OCI-LY3 (cell line): ENCODE data around the gene JMJD6.

Experiments
- H2AFZ ChIP-seq: fragments of 200-600, 300-600 bp; shearing (Covaris generic); 2 replicates; pipeline ENCODE4 v1.6.0; 2014; ENCODE audit warnings: antibody characterized with exemption, low read depth, low read length
- H3K27ac ChIP-seq: fragments of 200-600, 300-600 bp; sonication (generic); 2 replicates; pipeline ENCODE4 v1.5.1; 2014; ENCODE audit warnings: mild to moderate bottlenecking, low read length, moderate library complexity, mixed read lengths
- H3K27me3 ChIP-seq: fragments of 200-600, 300-600 bp; sonication (generic); 2 replicates; pipeline ENCODE4 v1.6.1; 2014; ENCODE audit warnings: low read depth, low read length, mixed read lengths
- H3K36me3 ChIP-seq: fragments of 200-600, 300-600 bp; sonication (generic); replicated peaks from 2 replicates; pipeline ENCODE3; 2014; ENCODE audit warnings: low read depth, low read length, mixed read lengths
- H3K4me1 ChIP-seq: fragments of 300-600, 200-600 bp; sonication (generic); 2 replicates; pipeline ENCODE4 v1.6.1; 2014; ENCODE audit warnings: low read length, mixed read lengths
- H3K4me2 ChIP-seq: fragments of 200-600, 300-600 bp; sonication (generic); 2 replicates; pipeline ENCODE4 v1.6.1; 2014; ENCODE audit warnings: low read length, mixed read lengths
- H3K4me3 ChIP-seq: fragments of 300-600, 200-600 bp; sonication (generic); 2 replicates; pipeline ENCODE4 v1.5.1; 2014; ENCODE audit warnings: antibody characterized with exemption, mild to moderate bottlenecking, low read length, moderate library complexity
- H3K79me2 ChIP-seq: fragments of 300-600, 200-600 bp; shearing (Covaris generic); 2 replicates; pipeline ENCODE4 v1.6.1; 2014; ENCODE audit warnings: mild to moderate bottlenecking, low read length, mixed read lengths
- H3K9ac ChIP-seq: fragments of 300-600, 200-600 bp; shearing (Covaris generic); 2 replicates; pipeline ENCODE4 v1.6.0; 2014; ENCODE audit warnings: mild to moderate bottlenecking, low read length, moderate library complexity
- H3K9me3 ChIP-seq: fragments of 200-600, 300-600 bp; shearing (Covaris generic); 2 replicates; pipeline ENCODE4 v1.6.1; 2014; ENCODE audit warnings: low read length, mixed read lengths; ENCODE audit not compliant: insufficient read depth
- H4K20me1 ChIP-seq: fragments of 200-600, 300-600 bp; sonication (generic); 2 replicates; pipeline ENCODE4 v1.6.1; 2016; ENCODE audit warnings: low read length, mixed read lengths; ENCODE audit not compliant: insufficient read depth
- EZH2phosphoT487 ChIP-seq: fragments of 200-600 bp; shearing (Covaris generic); IDR thresholded peaks from 2 replicates; pipeline ENCODE4 v1.6.1; 2018; ENCODE audit warnings: antibody characterized with exemption, mixed run types, low read depth
- TF ChIP-seq, protein P1 (sequence below): fragments of 200-600, 300-600 bp; sonication (generic); IDR thresholded peaks from 2 replicates; pipeline ENCODE4 v1.5.1; 2014; ENCODE audit warnings: antibody characterized with exemption, low read length, low read depth

Gene JMJD6

DNA sequence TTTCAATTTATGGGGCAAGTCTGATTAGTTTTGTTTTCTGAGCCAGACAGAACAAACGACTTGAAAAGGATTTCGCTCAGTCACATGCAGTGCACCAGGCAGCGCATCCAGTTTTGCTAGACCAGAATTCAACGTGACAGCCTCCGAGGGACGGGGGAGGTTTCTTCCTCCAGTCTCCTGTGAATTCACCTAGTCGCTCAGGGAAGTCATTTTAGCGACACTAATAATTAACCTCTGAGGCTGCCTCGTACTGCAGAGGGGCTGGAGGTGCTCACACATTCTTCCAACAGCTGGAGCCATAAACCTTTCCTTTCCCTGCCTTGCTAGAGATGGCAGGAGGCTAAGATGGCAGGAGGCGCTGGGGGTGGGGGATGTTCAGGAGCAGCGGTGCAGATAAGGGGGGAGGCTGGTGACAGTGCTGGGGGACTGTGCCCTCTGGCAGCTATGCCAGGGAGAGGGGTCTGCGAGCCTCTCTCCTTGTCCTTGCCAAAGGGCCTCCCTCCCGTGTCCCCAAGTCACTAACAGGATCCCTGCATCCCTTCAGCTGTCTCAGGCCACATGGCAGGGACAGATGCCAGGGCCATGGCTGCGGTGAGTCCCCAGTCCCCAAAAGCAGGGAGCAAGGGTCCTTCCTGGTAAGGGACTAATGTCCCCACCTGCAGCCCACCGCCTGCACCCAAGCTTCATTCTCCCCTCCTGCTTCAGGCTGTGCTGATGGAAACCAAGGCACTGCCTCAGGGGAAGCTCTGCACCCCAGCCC is 39.7 kb downstream of the JMJD6 start:
- no peak overlapping the region for H3K4me3 ChIP-seq
- no peaks in the 10 kb centered on the region for H3K36me3 ChIP-seq
- no peaks in the 10 kb centered on the region for H3K4me1 ChIP-seq
- H3K79me2 ChIP-seq: no peaks in the 10 kb centered on the region
- H3K27ac ChIP-seq: no peak overlapping the region
- no peaks in the 10 kb centered on the region for H3K27me3 ChIP-seq
- no peak overlapping the region for H2AFZ ChIP-seq
- no peak overlapping the region for H3K9ac ChIP-seq
- no peak overlapping the region for H3K4me2 ChIP-seq
- TF ChIP-seq, protein P1, sequence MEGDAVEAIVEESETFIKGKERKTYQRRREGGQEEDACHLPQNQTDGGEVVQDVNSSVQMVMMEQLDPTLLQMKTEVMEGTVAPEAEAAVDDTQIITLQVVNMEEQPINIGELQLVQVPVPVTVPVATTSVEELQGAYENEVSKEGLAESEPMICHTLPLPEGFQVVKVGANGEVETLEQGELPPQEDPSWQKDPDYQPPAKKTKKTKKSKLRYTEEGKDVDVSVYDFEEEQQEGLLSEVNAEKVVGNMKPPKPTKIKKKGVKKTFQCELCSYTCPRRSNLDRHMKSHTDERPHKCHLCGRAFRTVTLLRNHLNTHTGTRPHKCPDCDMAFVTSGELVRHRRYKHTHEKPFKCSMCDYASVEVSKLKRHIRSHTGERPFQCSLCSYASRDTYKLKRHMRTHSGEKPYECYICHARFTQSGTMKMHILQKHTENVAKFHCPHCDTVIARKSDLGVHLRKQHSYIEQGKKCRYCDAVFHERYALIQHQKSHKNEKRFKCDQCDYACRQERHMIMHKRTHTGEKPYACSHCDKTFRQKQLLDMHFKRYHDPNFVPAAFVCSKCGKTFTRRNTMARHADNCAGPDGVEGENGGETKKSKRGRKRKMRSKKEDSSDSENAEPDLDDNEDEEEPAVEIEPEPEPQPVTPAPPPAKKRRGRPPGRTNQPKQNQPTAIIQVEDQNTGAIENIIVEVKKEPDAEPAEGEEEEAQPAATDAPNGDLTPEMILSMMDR: no peak
- no peak for TF ChIP-seq EZH2phosphoT487
- H3K9me3 ChIP-seq: no peaks in the 10 kb centered on the region
- H4K20me1 ChIP-seq: no peaks in the 10 kb centered on the region

DNA sequence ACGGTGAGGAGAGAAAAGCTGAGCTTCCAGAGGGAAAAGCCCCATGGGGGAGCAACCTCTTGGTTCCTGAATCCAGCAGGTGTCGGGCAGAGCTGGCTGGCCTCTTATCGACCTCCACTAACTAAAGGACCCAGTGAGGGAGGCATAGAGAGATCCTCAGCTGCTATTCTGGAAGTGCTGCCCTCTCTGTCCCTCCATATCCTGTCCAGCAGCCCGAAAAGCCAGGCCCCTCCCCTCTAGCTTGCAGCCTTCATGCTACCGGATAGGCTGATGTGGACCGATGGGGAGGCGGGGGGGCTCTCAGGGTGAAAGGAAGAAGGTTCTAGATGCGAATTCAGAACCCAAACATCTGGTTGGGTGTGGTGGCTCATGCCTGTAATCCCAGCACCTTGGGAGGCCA is 40.6 kb downstream of the JMJD6 start:
- Histone ChIP-seq H3K9me3 (no peaks in the 10 kb centered on the region), H3K4me1 (no peaks in the 10 kb centered on the region), H4K20me1 (no peaks in the 10 kb centered on the region), H3K27ac (no peak overlapping the region), H3K79me2 (no peaks in the 10 kb centered on the region), H3K36me3 (no peaks in the 10 kb centered on the region), H3K27me3 (no peaks in the 10 kb centered on the region), H2AFZ (no peak overlapping the region), H3K9ac (no peak overlapping the region), H3K4me3 (no peak overlapping the region), H3K4me2 (no peak overlapping the region)
- TF ChIP-seq, protein P1: no peak
- TF ChIP-seq EZH2phosphoT487: no peak

DNA sequence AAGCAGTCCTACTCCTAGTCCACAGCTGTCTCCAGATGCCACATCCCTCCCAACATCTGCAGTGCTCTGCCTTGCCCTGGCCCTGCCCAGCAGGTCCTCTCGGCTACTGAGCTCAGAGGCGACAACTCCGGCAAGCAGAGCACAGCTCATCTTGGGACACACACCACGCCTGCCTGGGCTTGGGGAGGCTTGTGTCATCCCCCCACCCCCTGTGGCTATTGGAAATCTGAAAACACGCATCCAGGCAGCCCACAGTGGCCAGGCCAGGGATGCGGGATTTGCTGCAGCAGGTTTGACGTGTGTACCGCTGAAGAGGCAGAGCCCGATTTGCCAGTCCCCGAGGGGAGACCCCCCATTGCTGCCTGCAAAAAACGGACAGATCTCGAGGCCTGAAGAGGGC is 41.0 kb downstream of the JMJD6 start:
- H4K20me1 ChIP-seq: no peaks in the 10 kb centered on the region
- H3K27me3 ChIP-seq: no peaks in the 10 kb centered on the region
- no peak overlapping the region for H3K4me2 ChIP-seq
- H3K9ac ChIP-seq: no peak overlapping the region
- no peaks in the 10 kb centered on the region for H3K9me3 ChIP-seq
- no peak overlapping the region for H3K4me3 ChIP-seq
- no peak overlapping the region for H3K27ac ChIP-seq
- H3K36me3 ChIP-seq: no peaks in the 10 kb centered on the region
- no peaks in the 10 kb centered on the region for H3K4me1 ChIP-seq
- TF ChIP-seq EZH2phosphoT487: no peak
- TF ChIP-seq, protein P1: no peak
- H3K79me2 ChIP-seq: no peaks in the 10 kb centered on the region
- H2AFZ ChIP-seq: no peak overlapping the region

DNA sequence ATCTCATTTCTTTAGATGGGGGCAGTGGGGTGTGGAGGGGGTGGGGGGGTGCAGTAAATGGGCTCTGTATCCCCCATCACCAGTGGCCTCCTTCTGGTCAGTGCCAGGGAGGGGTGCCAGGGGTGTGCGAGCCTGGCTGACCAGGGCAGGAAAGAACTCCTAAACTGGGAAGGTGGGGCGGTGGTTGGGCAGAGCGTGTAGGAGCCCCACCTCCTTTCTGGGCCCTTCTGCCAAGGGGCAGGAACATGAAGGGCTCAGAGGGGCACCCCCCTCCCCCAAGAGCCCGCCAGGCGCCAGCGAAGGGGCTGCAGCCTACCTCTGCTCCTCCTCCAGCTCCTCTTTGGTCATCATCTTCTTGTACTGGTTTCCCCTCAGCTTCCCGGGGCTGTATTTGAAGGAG is 41.6 kb downstream of the JMJD6 start:
- H3K9ac ChIP-seq: no peak overlapping the region
- no peak overlapping the region for H3K27ac ChIP-seq
- no peaks in the 10 kb centered on the region for H3K36me3 ChIP-seq
- H2AFZ ChIP-seq: no peak overlapping the region
- no peaks in the 10 kb centered on the region for H3K9me3 ChIP-seq
- H4K20me1 ChIP-seq: no peaks in the 10 kb centered on the region
- H3K79me2 ChIP-seq: no peaks in the 10 kb centered on the region
- no peaks in the 10 kb centered on the region for H3K4me1 ChIP-seq
- no peak overlapping the region for H3K4me2 ChIP-seq
- H3K27me3 ChIP-seq: no peaks in the 10 kb centered on the region
- TF ChIP-seq, protein P1: no peak
- TF ChIP-seq EZH2phosphoT487: no peak
- no peak overlapping the region for H3K4me3 ChIP-seq
